ENCODE measurements around the gene PACRG. TPM values are rescaled to one million over a fixed set of nuclear protein-coding genes. Genes with fewer than 3 reads are reported as not detected.

PACRG gene
- total and polyA plus RNA-seq, 2 experiments from 2014 or later: 0.17 to 0.68 TPM

- Histone ChIP-seq H3K27ac (ENCODE audit: low read depth) (no peak overlapping the region), H3K4me1 (ENCODE audit: insufficient read depth) (no peaks in the 10 kb centered on the region), H3K4me3 (no peak overlapping the region), H3K79me2 (replicated peaks; ENCODE audit: insufficient read depth) (no peaks in the 10 kb centered on the region), H3K36me3 (ENCODE audit: insufficient read depth) (no peaks in the 10 kb centered on the region), H4K20me1 (replicated peaks; ENCODE audit: insufficient read depth) (no peaks in the 10 kb centered on the region), H2AFZ (no peak overlapping the region), H3K27me3 (ENCODE audit: insufficient read depth) (no peaks in the 10 kb centered on the region), H3K4me2 (no peak overlapping the region), H3F3A (replicated peaks; ENCODE audit: low read depth) (no peaks in the 10 kb centered on the region), H3K9me2 (ENCODE audit: insufficient read depth) (no peaks in the 10 kb centered on the region)
- ATAC-seq (no peak), DNase-seq (ENCODE audit: low spot score) (no peak)
- Mint-ChIP-seq H3K36me3 (ENCODE audit: low read depth) (no peaks in the 10 kb centered on the region), H3K9me3 (no peaks in the 10 kb centered on the region), H3K27me3 (ENCODE audit: insufficient read depth, low read depth, poor library complexity) (no peaks in the 10 kb centered on the region), H3K4me3 (no peak overlapping the region), H3K27ac (no peak overlapping the region), H3K4me1 (no peaks in the 10 kb centered on the region)
- no peak for TF ChIP-seq ZNF462 (CRISPR knock-in tag; IDR thresholded peaks at IDR 0.05)
- TF ChIP-seq POLR2AphosphoS5 (IDR thresholded peaks at IDR 0.05; ENCODE audit: low read depth): no peak
- no peak for TF ChIP-seq STAT1 (IDR thresholded peaks at IDR 0.05; ENCODE audit: unreplicated experiment)
- no peak for TF ChIP-seq REST (IDR thresholded peaks at IDR 0.05; ENCODE audit: unreplicated experiment)
- TF ChIP-seq NANOG (IDR thresholded peaks at IDR 0.05; ENCODE audit: borderline replicate concordance): no peak
- no peak for TF ChIP-seq ZNF114 (CRISPR knock-in tag; IDR thresholded peaks at IDR 0.05)
- no peak for TF ChIP-seq ETS1 (IDR thresholded peaks at IDR 0.05)
Observed at GRCh38 chr6:162819284-162819683, 91.5 kb downstream of the PACRG start.
